ENCODE data around the gene DMBT1.

DNA sequence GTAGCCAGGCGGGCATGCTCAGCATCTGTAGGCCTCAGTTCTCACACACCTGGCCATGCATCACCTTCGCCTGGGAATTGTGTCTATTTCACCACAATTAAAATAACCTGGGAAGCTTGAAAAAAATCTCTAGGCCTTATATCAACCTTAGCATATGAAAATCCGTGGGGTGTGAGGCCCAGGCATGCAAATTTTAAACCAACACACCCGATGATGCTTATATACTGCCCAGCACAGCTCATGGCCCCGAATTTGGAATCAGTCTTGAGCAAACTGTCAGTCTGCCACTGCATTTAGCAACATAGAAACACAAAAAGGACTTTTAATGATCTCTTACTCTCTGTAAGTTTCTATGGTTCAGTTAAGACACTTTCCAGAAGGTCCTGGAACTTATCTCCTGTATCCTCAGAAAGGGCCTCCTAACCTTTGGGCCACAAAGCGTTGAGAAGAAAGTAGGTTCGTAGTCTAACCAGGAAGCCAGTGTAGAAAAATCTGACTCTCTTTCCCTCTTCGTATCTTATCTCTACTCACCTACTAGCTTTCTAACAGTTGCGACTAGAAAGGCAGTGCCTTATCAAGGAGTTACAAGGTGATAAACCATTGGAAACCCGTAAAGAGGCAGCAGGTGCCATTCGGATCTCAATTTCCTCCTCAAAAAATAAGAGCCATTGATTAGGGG, 12.0 kb upstream of the DMBT1 start:
- TF ChIP-seq, protein P1, sequence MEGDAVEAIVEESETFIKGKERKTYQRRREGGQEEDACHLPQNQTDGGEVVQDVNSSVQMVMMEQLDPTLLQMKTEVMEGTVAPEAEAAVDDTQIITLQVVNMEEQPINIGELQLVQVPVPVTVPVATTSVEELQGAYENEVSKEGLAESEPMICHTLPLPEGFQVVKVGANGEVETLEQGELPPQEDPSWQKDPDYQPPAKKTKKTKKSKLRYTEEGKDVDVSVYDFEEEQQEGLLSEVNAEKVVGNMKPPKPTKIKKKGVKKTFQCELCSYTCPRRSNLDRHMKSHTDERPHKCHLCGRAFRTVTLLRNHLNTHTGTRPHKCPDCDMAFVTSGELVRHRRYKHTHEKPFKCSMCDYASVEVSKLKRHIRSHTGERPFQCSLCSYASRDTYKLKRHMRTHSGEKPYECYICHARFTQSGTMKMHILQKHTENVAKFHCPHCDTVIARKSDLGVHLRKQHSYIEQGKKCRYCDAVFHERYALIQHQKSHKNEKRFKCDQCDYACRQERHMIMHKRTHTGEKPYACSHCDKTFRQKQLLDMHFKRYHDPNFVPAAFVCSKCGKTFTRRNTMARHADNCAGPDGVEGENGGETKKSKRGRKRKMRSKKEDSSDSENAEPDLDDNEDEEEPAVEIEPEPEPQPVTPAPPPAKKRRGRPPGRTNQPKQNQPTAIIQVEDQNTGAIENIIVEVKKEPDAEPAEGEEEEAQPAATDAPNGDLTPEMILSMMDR (IDR thresholded peaks at IDR 0.05) = no peak
- no peak for TF ChIP-seq POLR2A (IDR thresholded peaks at IDR 0.05)
